Astrocyte (in vitro differentiated cells and primary cell): ENCODE results near the gene NCAPG2.

Source experiments
- CTCF ChIP-seq: IDR thresholded peaks from 2 replicates; pipeline ENCODE4 v1.5.1; 2011; ENCODE audit warnings: low read depth, mild to moderate bottlenecking, inconsistent platforms, low read length, moderate library complexity; ENCODE audit not compliant: insufficient read depth
- EZH2 ChIP-seq: IDR thresholded peaks from 2 replicates; pipeline ENCODE4 v1.6.1; 2012; ENCODE audit warnings: mild to moderate bottlenecking, low read length, inconsistent platforms; ENCODE audit not compliant: insufficient read depth

GRCh38 chr7:158704524-158705233 is at the start of gene NCAPG2:
- TF ChIP-seq CTCF (no peak), EZH2 (no peak)
